Parathyroid adenoma (tissue), 2 donors: ENCODE data around the gene ATP7B.

Experiments used
- H2AFZ ChIP-seq: fragments of 300-600 bp; sonication (generic); one replicate; pipeline ENCODE4 v1.7.0; 2017; ENCODE audit warnings: antibody characterized with exemption, mild to moderate bottlenecking
- H3K27ac ChIP-seq: fragments of 300-600 bp; sonication (generic); one replicate; pipeline ENCODE4 v1.7.0; 2017
- H3K27me3 ChIP-seq: fragments of 300-600 bp; sonication (generic); one replicate; pipeline ENCODE4 v1.7.0; 2017; ENCODE audit warnings: low read length; ENCODE audit not compliant: control insufficient read depth, insufficient read depth
- H3K36me3 ChIP-seq: fragments of 300-600 bp; sonication (generic); one replicate; pipeline ENCODE4 v1.7.0; 2017; ENCODE audit warnings: low read length; ENCODE audit not compliant: control insufficient read depth, insufficient read depth
- H3K4me1 ChIP-seq: fragments of 300-600 bp; sonication (generic); one replicate; pipeline ENCODE4 v1.7.0; 2017; ENCODE audit warnings: control low read depth
- H3K4me2 ChIP-seq: fragments of 300-600 bp; sonication (generic); one replicate; pipeline ENCODE4 v1.7.0; 2017; ENCODE audit warnings: low read length
- H3K4me3 ChIP-seq: fragments of 300-600 bp; sonication (generic); one replicate; pipeline ENCODE4 v1.7.0; 2017; ENCODE audit warnings: low read depth, low read length
- H3K79me2 ChIP-seq: fragments of 300-600 bp; sonication (generic); one replicate; pipeline ENCODE4 v1.7.0; 2017; ENCODE audit warnings: control low read depth
- H3K9ac ChIP-seq: fragments of 300-600 bp; sonication (generic); one replicate; pipeline ENCODE4 v1.7.0; 2017; ENCODE audit warnings: mild to moderate bottlenecking
- H3K9me3 ChIP-seq: fragments of 300-600 bp; sonication (generic); one replicate; pipeline ENCODE4 v1.7.0; 2017; ENCODE audit warnings: low read length; ENCODE audit not compliant: control insufficient read depth
- TF ChIP-seq, protein P1 (sequence below): fragments of 300-600 bp; sonication (generic); IDR thresholded peaks from one replicate; pipeline ENCODE4 v1.7.0; 2017; ENCODE audit warnings: antibody characterized with exemption, mild to moderate bottlenecking
- donor health status: primary hyperparathyroidism.

Gene ATP7B

DNA sequence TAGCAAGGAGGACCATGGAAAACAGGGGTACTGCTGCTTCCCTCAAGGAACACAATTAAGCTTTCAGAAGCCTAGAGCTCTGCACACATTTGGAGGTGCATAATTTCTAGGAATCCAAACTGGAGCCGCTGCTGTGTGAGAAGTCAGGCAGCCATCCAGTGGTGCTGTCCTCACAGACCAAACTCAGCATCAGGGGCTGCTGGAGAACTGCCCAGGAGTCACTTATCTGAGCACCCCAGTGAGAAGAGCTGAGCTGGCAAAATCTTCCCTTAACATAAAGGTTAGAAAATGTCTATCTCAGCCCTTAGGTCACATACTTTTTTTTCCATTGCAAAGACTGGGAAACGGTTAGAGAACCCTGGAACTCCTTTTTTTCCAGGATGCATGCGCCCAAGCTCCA, 72.8 kb downstream of the ATP7B start:
- H3K36me3 ChIP-seq, result no peaks in the 10 kb centered on the region
- no peak overlapping the region for H3K27ac ChIP-seq
- H3K4me1 ChIP-seq, result no peaks in the 10 kb centered on the region
- H3K9ac ChIP-seq, result no peak overlapping the region
- no peak overlapping the region for H3K4me3 ChIP-seq
- no peaks in the 10 kb centered on the region for H3K79me2 ChIP-seq
- no peak overlapping the region for H3K4me2 ChIP-seq
- H3K9me3 ChIP-seq, result no peaks in the 10 kb centered on the region
- no peaks in the 10 kb centered on the region for H3K27me3 ChIP-seq
- H2AFZ ChIP-seq, result no peak overlapping the region
- TF ChIP-seq, protein P1, sequence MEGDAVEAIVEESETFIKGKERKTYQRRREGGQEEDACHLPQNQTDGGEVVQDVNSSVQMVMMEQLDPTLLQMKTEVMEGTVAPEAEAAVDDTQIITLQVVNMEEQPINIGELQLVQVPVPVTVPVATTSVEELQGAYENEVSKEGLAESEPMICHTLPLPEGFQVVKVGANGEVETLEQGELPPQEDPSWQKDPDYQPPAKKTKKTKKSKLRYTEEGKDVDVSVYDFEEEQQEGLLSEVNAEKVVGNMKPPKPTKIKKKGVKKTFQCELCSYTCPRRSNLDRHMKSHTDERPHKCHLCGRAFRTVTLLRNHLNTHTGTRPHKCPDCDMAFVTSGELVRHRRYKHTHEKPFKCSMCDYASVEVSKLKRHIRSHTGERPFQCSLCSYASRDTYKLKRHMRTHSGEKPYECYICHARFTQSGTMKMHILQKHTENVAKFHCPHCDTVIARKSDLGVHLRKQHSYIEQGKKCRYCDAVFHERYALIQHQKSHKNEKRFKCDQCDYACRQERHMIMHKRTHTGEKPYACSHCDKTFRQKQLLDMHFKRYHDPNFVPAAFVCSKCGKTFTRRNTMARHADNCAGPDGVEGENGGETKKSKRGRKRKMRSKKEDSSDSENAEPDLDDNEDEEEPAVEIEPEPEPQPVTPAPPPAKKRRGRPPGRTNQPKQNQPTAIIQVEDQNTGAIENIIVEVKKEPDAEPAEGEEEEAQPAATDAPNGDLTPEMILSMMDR, result no peak

- no peaks in the 10 kb centered on the region for H3K36me3 ChIP-seq
- H3K9ac ChIP-seq, result no peak overlapping the region
- H3K4me3 ChIP-seq, result no peak overlapping the region
- no peaks in the 10 kb centered on the region for H3K79me2 ChIP-seq
- H3K27ac ChIP-seq, result no peak overlapping the region
- H3K27me3 ChIP-seq, result no peaks in the 10 kb centered on the region
- TF ChIP-seq, protein P1, result no peak
- H3K4me2 ChIP-seq, result no peak overlapping the region
- H2AFZ ChIP-seq, result no peak overlapping the region
- H3K9me3 ChIP-seq, result no peaks in the 10 kb centered on the region
- H3K4me1 ChIP-seq, result no peaks in the 10 kb centered on the region
Measured at GRCh38 chr13:51937320-51938290, 73.6 kb downstream of the ATP7B start.

DNA sequence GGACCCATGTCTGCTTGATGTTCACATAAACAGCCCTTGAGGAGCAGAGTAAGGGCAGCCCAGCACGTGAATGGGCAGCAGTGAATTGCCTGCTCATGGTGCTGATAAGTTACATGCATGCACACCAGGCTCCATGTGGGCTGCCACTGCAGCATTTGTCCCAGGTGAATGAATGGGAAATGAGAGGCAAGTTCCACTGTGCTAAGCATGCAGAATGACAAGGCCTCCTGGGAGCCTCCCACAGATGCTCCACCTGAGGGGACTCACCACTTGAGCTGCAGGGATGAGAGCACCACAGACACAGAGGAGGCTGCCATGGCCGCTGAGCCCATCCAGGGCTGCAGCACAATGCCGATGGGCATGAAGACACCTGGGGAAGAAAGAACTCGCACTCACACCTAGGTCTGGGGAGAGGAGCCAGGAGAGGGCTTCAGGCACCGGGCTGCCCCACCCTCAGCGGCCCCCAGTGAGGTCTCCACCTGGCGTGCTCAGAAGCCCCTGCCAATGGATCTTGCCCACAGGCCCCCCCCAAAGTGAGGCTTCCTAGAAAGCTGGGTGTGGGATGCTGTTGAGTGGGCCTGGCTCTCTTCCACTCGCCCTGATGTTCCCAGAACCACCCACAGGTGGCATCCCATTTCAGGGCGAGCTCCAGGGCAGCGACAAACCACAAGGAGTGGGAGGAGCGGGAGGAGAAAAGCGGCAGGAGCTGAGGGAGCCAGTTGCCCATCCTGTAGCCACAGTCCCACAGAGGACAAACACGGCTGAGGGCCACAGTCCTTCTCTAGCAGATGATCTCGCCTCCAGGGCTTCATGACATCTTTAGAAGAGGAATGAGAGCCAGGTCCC, 75.7 kb downstream of the ATP7B start:
- no peaks in the 10 kb centered on the region for H3K27me3 ChIP-seq
- no peak overlapping the region for H3K27ac ChIP-seq
- no peak overlapping the region for H3K4me3 ChIP-seq
- no peaks in the 10 kb centered on the region for H3K36me3 ChIP-seq
- no peak overlapping the region for H3K9ac ChIP-seq
- no peaks in the 10 kb centered on the region for H3K9me3 ChIP-seq
- H2AFZ ChIP-seq, result no peak overlapping the region
- H3K4me2 ChIP-seq, result no peak overlapping the region
- no peaks in the 10 kb centered on the region for H3K79me2 ChIP-seq
- TF ChIP-seq, protein P1, result no peak
- no peaks in the 10 kb centered on the region for H3K4me1 ChIP-seq

DNA sequence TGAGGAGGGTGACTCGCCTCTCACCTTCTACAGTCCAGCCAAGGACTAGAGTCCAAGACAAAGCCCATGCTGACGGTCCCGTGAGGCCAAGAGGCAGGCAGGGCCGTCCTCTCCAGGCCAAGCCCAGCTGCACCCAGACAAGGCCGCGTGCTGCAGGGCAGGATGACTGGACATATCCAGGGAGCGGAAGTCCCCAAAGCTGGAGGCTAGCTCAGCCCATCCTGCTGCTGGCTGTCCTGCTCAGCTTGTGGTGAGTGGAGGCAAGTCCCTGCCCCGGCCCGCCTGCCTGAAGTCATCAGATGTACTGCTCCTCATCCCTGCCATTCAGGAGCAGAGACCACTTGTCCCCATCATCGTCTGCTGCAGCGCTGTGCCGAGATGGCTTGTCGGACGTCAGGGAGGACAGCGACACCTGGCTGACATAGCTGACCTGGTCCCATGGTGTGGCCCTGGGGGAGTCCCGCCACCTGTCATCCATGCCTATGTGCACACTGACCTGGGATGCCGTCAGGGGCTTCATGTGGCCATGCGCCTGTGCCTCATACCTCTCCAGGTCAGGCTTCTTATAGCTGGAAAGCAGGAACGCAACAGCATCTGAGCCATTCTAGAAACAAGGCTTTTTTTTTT, 76.7 kb downstream of the ATP7B start:
- H3K27me3 ChIP-seq, result no peaks in the 10 kb centered on the region
- no peaks in the 10 kb centered on the region for H3K79me2 ChIP-seq
- no peak overlapping the region for H3K4me3 ChIP-seq
- H3K9ac ChIP-seq, result no peak overlapping the region
- H3K4me2 ChIP-seq, result no peak overlapping the region
- no peaks in the 10 kb centered on the region for H3K36me3 ChIP-seq
- H3K4me1 ChIP-seq, result no peaks in the 10 kb centered on the region
- H2AFZ ChIP-seq, result no peak overlapping the region
- TF ChIP-seq, protein P1, result no peak
- H3K9me3 ChIP-seq, result no peaks in the 10 kb centered on the region
- H3K27ac ChIP-seq, result no peak overlapping the region
